GM23338 (cell line): ENCODE data around the gene FRAT1. TPM values are rescaled to one million over a fixed set of nuclear protein-coding genes. Genes with fewer than 3 reads are reported as not detected.

Source experiments
- ATAC-seq: fragments of 200-7000 bp; cut with Tn5 transposase; 3 replicates; pipeline ENCODE4 v1.9.1; 2020
- DNase-seq: peaks from one replicate; pipeline ENCODE4 v3.0.0-alpha.2; 2015; ENCODE audit warnings: low spot score
- H2AFZ ChIP-seq: fragments of 200-600 bp; sonication (generic); 2 replicates; pipeline ENCODE4 v1.8.0; 2016; ENCODE audit warnings: antibody characterized with exemption, mild to moderate bottlenecking, moderate library complexity
- H3F3A ChIP-seq: fragments of 200-600 bp; sonication (generic); replicated peaks from 2 replicates; pipeline ENCODE4 v1.8.0; 2017; ENCODE audit warnings: antibody characterized with exemption, mixed run types, low read depth
- H3K27ac ChIP-seq: fragments of 200-600 bp; sonication (generic); 2 replicates; pipeline ENCODE4 v1.6.1; 2016; ENCODE audit warnings: low read depth
- H3K27me3 ChIP-seq: fragments of 200-600 bp; sonication (generic); 2 replicates; pipeline ENCODE4 v1.8.0; 2016; ENCODE audit warnings: mild to moderate bottlenecking, mixed run types, moderate library complexity; ENCODE audit not compliant: insufficient read depth
- H3K36me3 ChIP-seq: fragments of 200-600 bp; sonication (generic); 2 replicates; pipeline ENCODE4 v1.8.0; 2016; ENCODE audit warnings: mild to moderate bottlenecking; ENCODE audit not compliant: insufficient read depth
- H3K4me1 ChIP-seq: fragments of 200-600 bp; sonication (generic); 2 replicates; pipeline ENCODE4 v1.8.0; 2016; ENCODE audit warnings: mild to moderate bottlenecking, moderate library complexity; ENCODE audit not compliant: insufficient read depth
- H3K4me2 ChIP-seq: fragments of 200-600 bp; sonication (generic); 2 replicates; pipeline ENCODE4 v1.7.1; 2017; ENCODE audit warnings: mixed run types
- H3K4me3 ChIP-seq: fragments of 200-600 bp; sonication (generic); 2 replicates; pipeline ENCODE4 v1.6.1; 2016; ENCODE audit warnings: mixed run types
- H3K79me2 ChIP-seq: fragments of 200-600 bp; sonication (generic); replicated peaks from 2 replicates; pipeline ENCODE4 v1.8.0; 2017; ENCODE audit warnings: mild to moderate bottlenecking; ENCODE audit not compliant: insufficient read depth
- H3K9me2 ChIP-seq: fragments of 200-600 bp; sonication (generic); 2 replicates; pipeline ENCODE4 v1.8.0; 2017; ENCODE audit not compliant: insufficient read depth
- H4K20me1 ChIP-seq: fragments of 200-600 bp; sonication (generic); replicated peaks from 2 replicates; pipeline ENCODE4 v1.8.0; 2017; ENCODE audit warnings: mild to moderate bottlenecking; ENCODE audit not compliant: insufficient read depth
- H3K27ac Mint-ChIP-seq: 2 replicates; pipeline ENCODE4 v1.8.0; 2020; ENCODE audit warnings: inconsistent platforms, mild to moderate bottlenecking, moderate library complexity, mixed read lengths
- H3K27me3 Mint-ChIP-seq: 3 replicates; pipeline ENCODE4 v1.8.0; 2022; ENCODE audit warnings: low read depth, mild to moderate bottlenecking, moderate library complexity, mixed read lengths, inconsistent platforms; ENCODE audit not compliant: insufficient read depth, poor library complexity
- H3K36me3 Mint-ChIP-seq: 3 replicates; pipeline ENCODE4 v1.8.0; 2021; ENCODE audit warnings: low read depth, mild to moderate bottlenecking, inconsistent platforms, moderate library complexity, mixed read lengths
- H3K4me1 Mint-ChIP-seq: 3 replicates; pipeline ENCODE4 v1.8.0; 2020; ENCODE audit warnings: mild to moderate bottlenecking, inconsistent platforms, mixed read lengths
- H3K4me3 Mint-ChIP-seq: 3 replicates; pipeline ENCODE4 v1.8.0; 2021; ENCODE audit warnings: moderate library complexity, mild to moderate bottlenecking, inconsistent platforms, mixed read lengths
- H3K9me3 Mint-ChIP-seq: 3 replicates; pipeline ENCODE4 v1.8.0; 2020; ENCODE audit warnings: moderate library complexity, mild to moderate bottlenecking, inconsistent platforms, mixed read lengths
- CREB1 ChIP-seq: fragments of 250-450 bp; sonication (Bioruptor Pico); IDR thresholded peaks from 2 replicates; pipeline ENCODE4 v1.5.0; 2020; ENCODE audit warnings: low read depth, mild to moderate bottlenecking, moderate library complexity
- CTCF ChIP-seq, 2 experiments: fragments of 200-600 bp in 1 of 2; sonication (generic) in 1 of 2; conservative IDR thresholded peaks; 2 replicates each; pipeline versions ENCODE4 v1.5.1 to v1.6.1; 2016 to 2017; ENCODE audit warnings: antibody characterized with exemption in 2 of 2, low read depth in 2 of 2, mild to moderate bottlenecking in 2 of 2, moderate library complexity in 1 of 2
- ETS1 ChIP-seq: IDR thresholded peaks from 2 replicates; pipeline ENCODE4 v1.6.1; 2016; ENCODE audit warnings: antibody characterized with exemption
- EZH2 ChIP-seq: fragments of 200-600 bp; sonication (generic); IDR thresholded peaks from one replicate; pipeline ENCODE4 v1.8.0; 2017; ENCODE audit warnings: antibody characterized with exemption, mild to moderate bottlenecking, low read depth; ENCODE audit not compliant: unreplicated experiment
- JUNB ChIP-seq: IDR thresholded peaks from one replicate; pipeline ENCODE4 v1.6.1; 2016; ENCODE audit warnings: antibody characterized with exemption; ENCODE audit not compliant: unreplicated experiment
- POLR2AphosphoS5 ChIP-seq: IDR thresholded peaks from 2 replicates; pipeline ENCODE4 v1.6.1; 2016; ENCODE audit warnings: antibody characterized with exemption, low read depth
- REST ChIP-seq: IDR thresholded peaks from one replicate; pipeline ENCODE4 v1.6.1; 2018; ENCODE audit warnings: antibody characterized with exemption; ENCODE audit not compliant: unreplicated experiment
- ZNF114 ChIP-seq: fragments of 250-450 bp; sonication (Bioruptor Pico); IDR thresholded peaks from 2 replicates; pipeline ENCODE4 v1.5.0; 2020; ENCODE audit warnings: mild to moderate bottlenecking, moderate library complexity
- ZNF331 ChIP-seq: fragments of 250-450 bp; sonication (Bioruptor Pico); IDR thresholded peaks from 2 replicates; pipeline ENCODE4 v1.5.0; 2020; ENCODE audit warnings: low read depth, mild to moderate bottlenecking, moderate library complexity
- ZNF462 ChIP-seq: fragments of 250-450 bp; sonication (Bioruptor Pico); IDR thresholded peaks from 2 replicates; pipeline ENCODE4 v1.5.0; 2020; ENCODE audit warnings: mild to moderate bottlenecking, moderate library complexity
- polyA plus RNA-seq: library from polyadenylated mRNA; unstranded; fragments of >200 nt; fragmentation: Nextera tagmentation; extraction: Ambion mirVana; gene quantifications from 2 replicates; pipeline ENCODE4 v1.2.1, GENCODE V29; 2016
- total RNA-seq: library from RNA; depleted of rRNA; stranded (reverse); fragments of >200 nt; shearing (Covaris generic); gene quantifications from 2 replicates; pipeline ENCODE4 v1.2.3, GENCODE V29; 2014

FRAT1 gene
- total and polyA plus RNA-seq, 2 experiments from 2014 or later, result 1.4 to 8.5 TPM

- TF ChIP-seq ZNF462 (CRISPR knock-in tag), result no peak
These were observed 47.5 kb downstream of the FRAT1 start (continued) for GRCh38 chr10:97366572-97366971.

- no peak overlapping the region for H3K4me3 ChIP-seq
- H3K27me3 ChIP-seq, result no peaks in the 10 kb centered on the region
- H3K27me3 Mint-ChIP-seq, result peaks cover 9% of the 10 kb centered on the region
- no peaks in the 10 kb centered on the region; the same call in 2 of the 3 replicates for H3K4me1 Mint-ChIP-seq
- H2AFZ ChIP-seq, result no peak overlapping the region
- no peaks in the 10 kb centered on the region for H3K79me2 ChIP-seq
- no peaks in the 10 kb centered on the region; the same call in 2 of the 3 replicates for H3K9me3 Mint-ChIP-seq
- DNase-seq (no peak), ATAC-seq (no peak)
- no peaks in the 10 kb centered on the region for H3K9me2 ChIP-seq
- peaks cover 18% of the 10 kb centered on the region for H3K36me3 ChIP-seq
- H3K4me1 ChIP-seq, result no peaks in the 10 kb centered on the region
- H3K4me2 ChIP-seq, result no peak overlapping the region
- peaks cover 85% of the 10 kb centered on the region for H3K36me3 Mint-ChIP-seq
- no peaks in the 10 kb centered on the region; the same call in 1 of the 2 replicates for H4K20me1 ChIP-seq
- no peak overlapping the region for H3K4me3 Mint-ChIP-seq
- H3K27ac Mint-ChIP-seq, result no peak overlapping the region
- TF ChIP-seq CTCF (conservative IDR thresholded peaks at IDR 0.05; ENCODE audit: low read depth in 2 of 2), result no peak
- TF ChIP-seq CREB1, result no peak
- no peak for TF ChIP-seq JUNB
- no peak for TF ChIP-seq POLR2AphosphoS5
- TF ChIP-seq REST, result no peak
- no peak for TF ChIP-seq EZH2
- no peak for TF ChIP-seq ZNF114
- no peak for TF ChIP-seq ETS1
- TF ChIP-seq ZNF331, result no peak
- H3K27ac ChIP-seq, result no peak overlapping the region
- H3F3A ChIP-seq, result 0 out of 2 replicates have a peak, but pooled peaks cover 4% of the 10 kb centered on the region
These were observed 48.1 kb downstream of the FRAT1 start for GRCh38 chr10:97367126-97367649.
